ENCODE results near the gene PKMYT1. TPM values are rescaled to one million over a fixed set of nuclear protein-coding genes. Genes with fewer than 3 reads are reported as not detected.

Gene PKMYT1
- total RNA-seq, 1 donor from 2014 or later, result 4.3 TPM

GRCh38 chr16:2955438-2955778, 24.8 kb downstream of the PKMYT1 start:
- Mint-ChIP-seq H3K4me3 (no peak overlapping the region), H3K27me3 (peaks cover 23% of the 10 kb centered on the region), H3K27ac (no peak overlapping the region), H3K4me1 (no peaks in the 10 kb centered on the region), H3K9me3 (no peaks in the 10 kb centered on the region), H3K36me3 (ENCODE audit: low read depth) (no peaks in the 10 kb centered on the region)
- DNase-seq (no peak), ATAC-seq (ENCODE audit: low read depth) (no peak)
- TF ChIP-seq CTCF (IDR thresholded peaks at IDR 0.05), result no peak
- CTCF ChIA-PET, result no interaction called here
- intact Hi-C loops (cut with micrococcal nuclease), result no loop called here
- POLR2A ChIA-PET, result interaction anchor here (0.6 kb wide), 2 partner anchors 592 to 1277 kb away, joined by 4 to 5 read pairs; partner anchors contain the start of gene JPT2

GRCh38 chr16:2954656-2955381, 25.4 kb downstream of the PKMYT1 start:
- CTCF ChIA-PET, result no interaction called here
- intact Hi-C loops (cut with micrococcal nuclease), result no loop called here
- Mint-ChIP-seq H3K9me3 (no peaks in the 10 kb centered on the region), H3K36me3 (ENCODE audit: low read depth) (no peaks in the 10 kb centered on the region), H3K27me3 (peaks cover 19% of the 10 kb centered on the region), H3K4me3 (no peak overlapping the region), H3K27ac (no peak overlapping the region), H3K4me1 (no peaks in the 10 kb centered on the region)
- DNase-seq (no peak), ATAC-seq (ENCODE audit: low read depth) (no peak)
- POLR2A ChIA-PET, result interaction anchor here (0.6 kb wide), 1 partner anchor 591 kb away, joined by 4 read pairs; no protein-coding TSS in a partner anchor
- no peak for TF ChIP-seq CTCF (IDR thresholded peaks at IDR 0.05)

GRCh38 chr16:2953706-2954627, 26.3 kb downstream of the PKMYT1 start:
- intact Hi-C loops (cut with micrococcal nuclease), result no loop called here
- ChIA-PET POLR2A (no interaction called here), CTCF (no interaction called here)
- DNase-seq (no peak), ATAC-seq (ENCODE audit: low read depth) (no peak)
- H3K4me1 Mint-ChIP-seq, result no peaks in the 10 kb centered on the region
- no peak overlapping the region for H3K4me3 Mint-ChIP-seq
- no peak for TF ChIP-seq CTCF (IDR thresholded peaks at IDR 0.05)
- H3K9me3 Mint-ChIP-seq, result no peaks in the 10 kb centered on the region
- H3K27me3 Mint-ChIP-seq, result peaks cover 15% of the 10 kb centered on the region
- H3K27ac Mint-ChIP-seq, result no peak overlapping the region
- H3K36me3 Mint-ChIP-seq (ENCODE audit: low read depth), result peaks cover 4% of the 10 kb centered on the region

GRCh38 chr16:2952679-2953078, 27.6 kb downstream of the PKMYT1 start:
- no peak overlapping the region for H3K27ac Mint-ChIP-seq
- ATAC-seq (ENCODE audit: low read depth) (no peak), DNase-seq (no peak)
- H3K4me3 Mint-ChIP-seq, result no peak overlapping the region
- ChIA-PET CTCF (no interaction called here), POLR2A (interaction anchor here (0.6 kb wide), 2 partner anchors 66 to 182 kb away, joined by 3 to 8 read pairs; partner anchors contain the start of gene ZNF213)
- H3K4me1 Mint-ChIP-seq, result no peaks in the 10 kb centered on the region
- peaks cover 7% of the 10 kb centered on the region for H3K36me3 Mint-ChIP-seq (ENCODE audit: low read depth)
- H3K9me3 Mint-ChIP-seq, result no peaks in the 10 kb centered on the region
- intact Hi-C loops (cut with micrococcal nuclease), result no loop called here
- no peak for TF ChIP-seq CTCF (IDR thresholded peaks at IDR 0.05)
- H3K27me3 Mint-ChIP-seq, result peaks cover 14% of the 10 kb centered on the region

- no peak for TF ChIP-seq CTCF (IDR thresholded peaks at IDR 0.05)
- intact Hi-C loops (cut with micrococcal nuclease), result no loop called here
- H3K4me3 Mint-ChIP-seq, result no peak overlapping the region
- H3K4me1 Mint-ChIP-seq, result no peaks in the 10 kb centered on the region
- peaks cover 4% of the 10 kb centered on the region for H3K27me3 Mint-ChIP-seq
- ChIA-PET CTCF (no interaction called here), POLR2A (no interaction called here)
- peaks cover 12% of the 10 kb centered on the region for H3K36me3 Mint-ChIP-seq (ENCODE audit: low read depth)
- DNase-seq (no peak), ATAC-seq (ENCODE audit: low read depth) (no peak)
- no peaks in the 10 kb centered on the region for H3K9me3 Mint-ChIP-seq
- no peak overlapping the region for H3K27ac Mint-ChIP-seq
Observed at GRCh38 chr16:2950773-2951172, 29.5 kb downstream of the PKMYT1 start.

All from activated B cell treated with CpG ODN at 0.5 μM for 24 hours (primary cell).